Ectodermal cell (in vitro differentiated cells): ENCODE measurements around the gene TGM1.
A peak's percentile ranks its signal among the peaks of the same experiment; 100 is the strongest.
"Not testable (repeated sequence)": the region's sequence is repeated elsewhere in the genome, so short reads cannot be mapped to it uniquely, and the experiment has no call there.

ENCODE experiments used
- H3K27ac ChIP-seq: 2 replicates; pipeline ENCODE4 v1.7.0; 2013; ENCODE audit warnings: mild to moderate bottlenecking, low read depth, low read length; ENCODE audit not compliant: insufficient read depth, poor library complexity, severe bottlenecking
- H3K27me3 ChIP-seq: 2 replicates; pipeline ENCODE4 v1.7.0; 2013; ENCODE audit warnings: mild to moderate bottlenecking, low read length; ENCODE audit not compliant: insufficient read depth, control insufficient read depth, poor library complexity, severe bottlenecking
- H3K36me3 ChIP-seq: one replicate; pipeline ENCODE4 v1.7.0; 2013; ENCODE audit warnings: low read length; ENCODE audit not compliant: control insufficient read depth, insufficient read depth
- H3K4me1 ChIP-seq: one replicate; pipeline ENCODE4 v1.7.0; 2013; ENCODE audit warnings: low read length; ENCODE audit not compliant: control insufficient read depth, insufficient read depth
- H3K4me3 ChIP-seq: 2 replicates; pipeline ENCODE4 v1.7.0; 2013; ENCODE audit warnings: low read depth, low read length, control low read depth; ENCODE audit not compliant: insufficient read depth
- H3K9me3 ChIP-seq: 2 replicates; pipeline ENCODE4 v1.7.0; 2013; ENCODE audit warnings: mild to moderate bottlenecking, low read length, moderate library complexity; ENCODE audit not compliant: control insufficient read depth
- WGBS, 2 experiments: methylation state at CpG; one replicate each; pipeline ENCODE4 v1.1.7; 2013; ENCODE audit warnings: missing lambda C conversion rate in 2 of 2; 5-methylcytosine and 5-hydroxymethylcytosine counted together

The TGM1 gene

DNA sequence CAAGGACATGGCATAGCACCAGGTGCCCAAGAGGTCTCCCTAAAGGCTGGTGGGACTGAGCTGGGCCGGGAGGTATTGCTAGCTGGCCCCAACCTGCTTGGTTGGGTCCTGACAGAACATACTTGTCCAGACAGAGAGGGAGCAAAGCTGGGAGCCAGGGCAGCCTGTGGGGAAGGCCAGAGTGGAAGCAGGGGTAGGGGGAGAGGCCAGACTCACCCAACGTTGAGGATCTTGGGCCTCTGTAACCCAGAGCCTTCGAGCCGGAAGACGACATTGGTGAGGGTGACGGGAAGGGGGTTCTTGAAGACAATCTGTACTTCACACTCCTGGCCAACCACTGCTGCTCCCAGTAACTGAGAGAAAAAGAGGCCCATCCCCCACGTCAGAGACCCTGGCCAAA lies 9.0 kb downstream of the TGM1 start:
- Histone ChIP-seq H3K36me3 (no peaks in the 10 kb centered on the region), H3K27ac (no peak overlapping the region), H3K9me3 (no peaks in the 10 kb centered on the region), H3K27me3 (no peaks in the 10 kb centered on the region), H3K4me1 (no peaks in the 10 kb centered on the region), H3K4me3 (no peak overlapping the region)
- 88 to 89% methylated on average over 7 of the region's 7 CpGs for WGBS, 2 experiments

DNA sequence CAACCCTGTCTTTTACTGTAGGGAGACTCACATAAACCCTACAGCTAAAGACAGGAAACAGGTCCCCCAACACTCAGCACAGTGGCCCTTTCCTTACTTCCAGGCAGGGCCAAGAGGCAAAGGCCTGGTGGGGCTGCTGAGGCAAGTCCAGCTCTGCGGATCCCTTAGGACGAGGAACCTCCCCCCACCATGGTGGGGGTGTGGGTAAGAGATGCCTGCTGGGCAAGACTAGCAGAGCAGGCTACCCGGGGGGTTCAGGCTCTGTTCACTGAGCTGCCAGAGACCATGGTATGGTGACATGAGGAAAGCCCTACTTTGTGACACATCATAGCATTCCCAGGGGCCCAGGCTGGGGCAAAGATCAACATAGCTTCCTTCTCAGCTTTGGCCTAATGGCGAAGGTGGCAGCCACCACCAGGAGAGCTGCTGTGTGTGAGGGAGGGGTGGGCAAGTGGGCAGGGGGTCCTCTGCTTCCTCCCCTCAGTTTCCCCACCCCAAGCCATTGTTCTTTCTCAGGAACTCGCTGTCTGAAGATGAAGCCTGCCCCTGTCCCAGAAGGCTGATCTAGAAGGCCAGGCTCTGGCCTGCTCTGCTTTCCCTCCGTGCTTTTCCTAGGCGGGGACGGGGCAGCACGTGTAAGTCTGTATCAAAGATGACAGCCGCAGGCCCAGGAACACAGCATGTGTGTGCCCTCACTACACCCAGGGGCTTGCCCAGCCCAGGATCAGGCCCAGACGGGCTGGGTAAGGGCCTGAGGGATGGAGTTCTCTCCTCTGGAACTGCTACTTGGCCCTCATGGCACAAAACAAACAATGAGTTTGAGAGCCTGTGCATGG lies 10.5 kb downstream of the TGM1 start:
- Histone ChIP-seq H3K36me3 (no peaks in the 10 kb centered on the region), H3K9me3 (no peaks in the 10 kb centered on the region), H3K4me1 (no peaks in the 10 kb centered on the region), H3K27me3 (no peaks in the 10 kb centered on the region), H3K4me3 (no peak overlapping the region), H3K27ac (no peak overlapping the region)
- 84 to 85% methylated on average over 11 of the region's 11 CpGs for whole genome bisulfite sequencing, 2 experiments

DNA sequence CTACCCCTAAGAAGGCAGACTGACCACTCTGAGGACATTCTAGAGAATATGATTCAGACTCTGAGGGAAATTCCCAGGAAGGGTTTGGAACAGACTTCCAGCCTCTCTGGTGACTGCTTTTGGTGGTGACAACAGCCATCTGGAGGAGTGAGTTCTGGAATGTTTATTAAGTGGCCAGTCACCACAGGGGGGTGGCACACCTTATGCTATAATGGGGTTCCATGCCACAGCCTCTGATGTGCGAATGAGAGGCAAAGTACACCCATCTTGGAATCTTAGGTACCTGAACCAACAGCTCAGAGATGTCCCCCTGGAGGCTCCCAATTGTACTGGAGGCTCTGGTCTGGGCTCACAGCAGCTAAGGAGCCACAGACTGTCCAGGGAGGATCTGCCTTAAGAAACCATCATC lies 11.1 kb downstream of the TGM1 start:
- Histone ChIP-seq H3K27ac (no peak overlapping the region), H3K36me3 (no peaks in the 10 kb centered on the region), H3K4me3 (no peak overlapping the region), H3K27me3 (no peaks in the 10 kb centered on the region), H3K9me3 (no peaks in the 10 kb centered on the region), H3K4me1 (no peaks in the 10 kb centered on the region)
- 87 to 88% methylated on average over 1 of the region's 1 CpG for WGBS, 2 experiments

DNA sequence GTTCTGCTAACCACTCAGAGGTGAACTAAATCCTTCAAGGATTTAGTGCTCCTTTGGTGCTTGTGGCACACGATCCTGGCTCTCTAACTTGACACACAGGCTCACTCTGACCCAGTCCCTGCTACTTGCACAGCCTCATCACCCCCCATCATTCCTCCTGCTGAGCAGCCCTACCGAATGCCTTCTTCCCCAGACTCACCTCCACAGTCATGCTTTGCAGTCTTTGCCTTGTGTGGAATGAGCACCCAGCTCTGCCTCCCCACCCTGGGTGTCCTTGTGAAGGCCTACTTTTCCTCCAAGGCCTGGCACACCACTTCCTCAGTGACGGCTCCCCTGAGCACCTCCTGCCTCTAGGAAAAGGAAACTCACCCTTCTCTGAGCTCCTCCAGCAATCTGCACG lies 12.6 kb downstream of the TGM1 start:
- 74 to 77% methylated on average over 4 of the region's 4 CpGs for WGBS, 2 experiments
- no peaks in the 10 kb centered on the region for H3K27me3 ChIP-seq
- H3K4me1 ChIP-seq, result no peaks in the 10 kb centered on the region
- no peak overlapping the region for H3K27ac ChIP-seq
- H3K4me3 ChIP-seq, result no peak overlapping the region
- no peaks in the 10 kb centered on the region for H3K36me3 ChIP-seq
- H3K9me3 ChIP-seq, result no peaks in the 10 kb centered on the region

DNA sequence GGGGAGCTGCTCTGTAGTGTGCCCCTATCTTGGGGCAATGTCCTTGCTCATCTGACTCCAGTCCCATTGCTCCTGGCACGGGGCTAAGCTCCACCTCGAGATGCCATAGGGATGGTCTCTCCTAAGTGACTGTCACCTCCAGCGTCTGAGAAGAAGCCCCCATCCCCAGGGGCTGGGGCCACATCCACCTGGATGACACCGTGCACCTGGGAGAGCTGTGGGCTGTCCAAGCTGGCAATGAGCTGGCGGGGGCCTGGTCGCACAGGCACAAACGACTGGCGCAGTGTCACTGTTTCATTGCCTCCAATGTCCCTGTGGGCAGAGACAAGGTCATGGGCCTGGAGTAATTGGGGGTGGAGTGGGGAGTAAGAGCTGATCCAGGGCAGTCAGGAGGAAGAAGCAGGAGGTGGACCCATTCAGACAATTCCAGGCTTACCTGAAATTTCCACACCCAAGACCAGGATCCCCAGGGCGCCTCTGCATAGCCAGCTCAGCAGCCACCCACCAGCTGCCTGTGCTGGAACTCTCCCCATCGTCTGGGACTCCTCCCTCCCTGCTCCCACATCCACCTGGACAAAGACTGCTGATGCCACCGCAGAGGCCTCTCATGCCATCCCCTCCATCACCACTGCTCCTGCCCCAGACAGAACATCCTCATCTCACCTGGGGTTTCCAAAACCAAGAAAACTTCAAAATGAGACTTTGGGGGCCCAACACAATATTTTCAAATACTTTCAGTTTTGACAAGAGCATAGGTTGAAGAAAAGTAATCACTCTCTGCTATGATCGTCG lies 13.6 kb downstream of the TGM1 start:
- Histone ChIP-seq H3K4me3 (no peak overlapping the region), H3K9me3 (no peaks in the 10 kb centered on the region)
- 79 to 81% methylated on average over 13 of the region's 13 CpGs for WGBS, 2 experiments

DNA sequence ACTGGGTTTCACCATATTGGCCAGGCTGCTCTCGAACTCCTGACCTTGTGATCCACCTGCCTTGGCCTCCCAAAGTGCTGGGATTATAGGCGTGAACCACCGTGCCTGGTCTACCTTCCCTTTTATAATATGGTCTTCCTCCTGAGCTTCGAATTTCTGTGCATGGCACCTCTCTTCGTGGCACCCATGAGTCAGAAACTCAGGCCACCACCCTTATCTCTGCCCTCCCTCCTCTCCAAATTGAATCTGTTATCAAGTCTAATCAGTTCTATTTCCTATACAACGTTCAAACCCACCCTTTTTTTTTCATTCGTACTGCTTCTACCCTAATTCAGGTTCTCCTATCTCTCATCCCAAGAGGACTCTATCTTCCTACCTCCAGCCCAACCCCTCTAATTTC lies 15.6 kb downstream of the TGM1 start:
- WGBS, 2 experiments, result 83% methylated on average over 7 of the region's 7 CpGs
- no peak overlapping the region for H3K4me3 ChIP-seq
- H3K9me3 ChIP-seq, result no peaks in the 10 kb centered on the region
- H3K27ac ChIP-seq, result no peak overlapping the region
- no peaks in the 10 kb centered on the region for H3K27me3 ChIP-seq
- H3K36me3 ChIP-seq, result no peaks in the 10 kb centered on the region
- no peaks in the 10 kb centered on the region for H3K4me1 ChIP-seq

More for the DNA sequence above, 13.6 kb downstream of the TGM1 start:
- Histone ChIP-seq H3K36me3 (no peaks in the 10 kb centered on the region), H3K27ac (no peak overlapping the region), H3K27me3 (no peaks in the 10 kb centered on the region), H3K4me1 (no peaks in the 10 kb centered on the region)

DNA sequence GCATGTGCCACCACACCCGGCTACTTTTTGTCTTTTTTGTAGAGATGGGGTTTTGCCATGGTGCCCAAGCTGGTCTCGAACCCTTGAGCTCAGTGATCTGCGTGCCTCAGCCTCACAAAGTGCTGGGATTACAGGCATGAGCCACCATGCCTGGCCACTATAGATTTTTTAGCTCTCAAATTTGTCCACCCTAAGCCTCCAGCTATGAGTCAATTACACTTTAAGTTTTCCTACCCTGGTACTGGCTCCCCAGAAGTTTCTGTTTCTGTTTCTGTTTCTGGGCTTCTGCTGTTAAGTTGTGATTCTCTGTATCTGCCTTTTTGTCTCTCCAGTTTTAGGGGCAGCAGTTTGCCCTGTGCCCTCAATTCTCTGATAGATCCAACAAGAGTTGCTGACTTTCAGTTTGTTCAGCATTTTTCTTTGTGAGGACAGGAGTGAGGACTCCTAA lies 16.2 kb downstream of the TGM1 start:
- no peak overlapping the region for H3K4me3 ChIP-seq
- H3K27me3 ChIP-seq, result no peaks in the 10 kb centered on the region
- H3K9me3 ChIP-seq, result no peaks in the 10 kb centered on the region
- 84 to 92% methylated on average over 3 of the region's 3 CpGs for WGBS, 2 experiments
- H3K4me1 ChIP-seq, result no peaks in the 10 kb centered on the region
- no peak overlapping the region for H3K27ac ChIP-seq
- H3K36me3 ChIP-seq, result no peaks in the 10 kb centered on the region

DNA sequence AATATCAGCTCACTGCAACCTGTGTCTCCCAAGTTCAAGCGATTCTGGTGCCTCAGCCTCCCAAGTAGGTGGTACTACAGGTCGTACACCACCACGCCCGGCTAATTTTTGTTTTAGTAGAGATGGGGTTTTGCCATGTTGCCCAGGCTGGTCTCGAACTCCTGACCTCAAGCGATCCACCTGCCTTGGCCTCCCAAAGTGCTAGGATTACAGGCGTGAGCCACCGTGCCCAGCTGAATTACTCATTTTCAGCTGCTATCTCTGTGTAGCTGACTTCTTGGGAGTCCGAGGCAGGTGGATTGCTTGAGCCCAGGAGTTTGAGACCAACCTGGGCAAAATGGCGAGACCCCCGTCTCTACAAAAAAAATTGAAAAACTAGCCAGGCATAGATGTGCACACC lies 17.6 kb downstream of the TGM1 start:
- H3K4me3 ChIP-seq, H3K27ac ChIP-seq, H3K36me3 ChIP-seq, H3K9me3 ChIP-seq, H3K27me3 ChIP-seq, H3K4me1 ChIP-seq: not testable (repeated sequence)
- 93 to 95% methylated on average over 11 of the region's 11 CpGs for whole genome bisulfite sequencing, 2 experiments

DNA sequence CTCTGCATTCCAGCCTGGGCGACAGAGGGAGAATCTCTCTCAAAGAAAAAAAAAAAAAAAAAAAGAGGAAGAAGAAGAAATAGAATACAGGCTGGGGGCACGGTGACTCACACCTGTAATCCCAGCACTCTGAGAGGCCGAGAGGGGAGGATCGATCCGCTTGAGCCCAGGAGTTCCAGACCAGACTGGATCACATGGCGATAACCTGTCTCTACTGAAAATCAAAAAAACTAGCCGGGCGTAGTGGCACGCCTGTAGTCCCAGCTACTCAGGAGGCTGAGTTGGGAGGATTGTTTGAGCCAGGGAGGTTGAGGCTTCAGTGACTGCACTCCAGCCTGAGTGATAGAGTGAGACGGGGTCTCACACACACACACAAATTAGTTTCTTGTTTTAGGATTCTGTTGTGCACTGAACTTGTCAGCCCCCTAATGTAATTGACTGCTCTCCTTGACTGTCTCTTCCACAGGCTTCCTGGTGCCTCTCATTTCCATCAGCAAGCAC lies 19.6 kb downstream of the TGM1 start:
- peaks cover 3% of the 10 kb centered on the region for H3K4me1 ChIP-seq
- peak overlapping the region; percentile 93 for H3K27ac ChIP-seq
- H3K4me3 ChIP-seq, result peak overlapping the region; percentile 77
- H3K27me3 ChIP-seq, result no peaks in the 10 kb centered on the region
- 61 to 65% methylated on average over 10 of the region's 10 CpGs for WGBS, 2 experiments
- peaks cover 12% of the 10 kb centered on the region for H3K36me3 ChIP-seq
- H3K9me3 ChIP-seq, result no peaks in the 10 kb centered on the region

DNA sequence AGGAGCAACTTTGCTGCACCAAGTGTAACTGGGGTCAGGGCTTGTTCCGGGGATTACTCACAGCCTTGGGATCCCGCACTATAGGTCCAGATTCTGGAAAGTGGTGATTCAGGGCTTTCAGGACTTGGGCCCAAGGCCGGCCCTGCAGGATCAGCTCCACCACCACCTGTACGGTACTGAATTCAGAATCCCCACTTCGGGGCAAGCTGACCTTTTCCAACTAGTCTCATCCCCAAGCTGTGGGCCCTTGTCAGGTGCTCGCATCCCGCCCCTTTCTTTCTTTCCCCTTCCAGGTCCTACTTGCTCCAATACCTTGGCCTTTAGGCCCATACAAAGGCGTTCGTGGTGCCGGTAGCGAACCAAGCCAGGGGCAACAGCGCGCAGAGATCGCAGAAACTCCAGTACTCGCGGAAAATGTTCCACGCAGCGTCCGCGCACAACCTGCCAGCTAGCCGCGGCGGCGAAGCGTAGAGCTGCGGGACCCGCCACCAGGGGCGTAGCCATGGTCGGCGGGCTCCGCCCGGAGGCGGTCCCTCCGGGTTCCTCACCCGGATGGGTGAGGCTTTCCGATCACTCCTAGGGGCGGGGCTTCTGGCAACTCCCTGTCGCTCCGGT lies 21.0 kb downstream of the TGM1 start:
- Histone ChIP-seq H3K4me1 (peaks cover 3% of the 10 kb centered on the region), H3K27me3 (no peaks in the 10 kb centered on the region), H3K9me3 (no peaks in the 10 kb centered on the region), H3K4me3 (peak overlapping the region; percentile 77), H3K36me3 (peaks cover 24% of the 10 kb centered on the region), H3K27ac (peak overlapping the region; percentile 93)
- WGBS, 2 experiments, result 4 to 5% methylated on average over 39 of the region's 39 CpGs
